Activated CD4-positive, alpha-beta T cell treated with anti-CD3 and anti-CD28 coated beads, Interleukin-2, amount 50 U/mL, for 4 hours (primary cell): Measurements from ENCODE around the gene MBOAT7.
"Not testable (repeated sequence)": the region's sequence is repeated elsewhere in the genome, so short reads cannot be mapped to it uniquely, and the experiment has no call there.

Source experiments
- DNase-seq, 2 experiments: peaks; one replicate each; pipeline ENCODE4 v3.0.0-alpha.2; 2020

The MBOAT7 gene

DNA sequence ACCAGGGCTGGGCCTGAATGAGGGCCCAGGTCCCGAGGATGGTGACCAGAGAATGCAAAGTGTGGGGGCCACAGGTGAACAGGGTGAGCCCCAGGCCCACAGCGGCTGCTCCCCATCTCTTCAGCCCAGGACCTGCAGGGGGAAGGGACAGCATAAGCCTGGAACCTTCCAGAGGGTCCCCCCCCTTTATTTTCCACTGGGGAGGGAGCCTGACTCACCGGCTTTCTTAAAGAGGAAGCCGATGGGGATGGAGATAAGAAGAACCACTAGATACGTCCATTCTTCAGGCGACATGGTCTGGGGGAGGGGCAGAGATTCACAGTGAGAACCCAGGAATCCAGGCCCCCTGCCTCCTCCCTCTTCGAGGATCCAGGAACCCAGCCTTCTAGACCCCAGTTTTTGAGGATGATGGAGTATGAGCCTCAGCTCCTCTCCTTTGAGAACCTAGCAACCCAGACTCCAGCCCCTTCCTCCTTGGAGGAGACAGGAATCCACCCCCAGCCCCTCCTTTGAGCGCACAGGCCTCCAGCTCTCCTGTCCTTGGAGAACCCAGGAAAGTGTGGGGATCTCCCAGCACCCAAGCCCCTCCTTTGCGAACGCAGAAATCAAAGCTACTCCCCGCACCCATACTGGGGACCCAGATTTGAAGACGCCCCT is 1.0 kb downstream of the MBOAT7 start:
- peak; percentile 62 to 69 for DNase-seq

DNA sequence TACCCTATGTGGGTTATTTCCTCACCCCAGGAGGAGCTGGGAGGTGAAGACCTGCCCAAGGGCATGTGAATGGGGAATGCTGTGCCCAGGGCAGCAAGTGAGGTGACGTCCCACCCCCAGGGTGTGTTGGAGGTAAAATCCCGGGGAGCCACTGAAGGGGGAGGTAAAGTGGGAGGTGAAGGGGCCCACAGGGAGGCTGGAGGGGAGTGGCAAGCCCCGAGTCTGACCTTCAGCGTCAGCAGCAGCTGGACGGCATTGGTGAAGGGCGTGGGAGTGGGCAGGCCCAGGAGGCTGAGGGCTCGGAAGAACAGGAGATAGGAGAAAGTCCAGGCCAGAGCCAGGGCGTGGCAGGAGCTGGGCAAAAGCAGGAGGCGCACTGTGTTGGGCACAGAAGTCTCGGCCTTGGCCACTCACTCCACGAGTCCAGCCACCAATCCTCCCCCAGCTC is 2.4 kb downstream of the MBOAT7 start:
- DNase-seq = no peak

DNA sequence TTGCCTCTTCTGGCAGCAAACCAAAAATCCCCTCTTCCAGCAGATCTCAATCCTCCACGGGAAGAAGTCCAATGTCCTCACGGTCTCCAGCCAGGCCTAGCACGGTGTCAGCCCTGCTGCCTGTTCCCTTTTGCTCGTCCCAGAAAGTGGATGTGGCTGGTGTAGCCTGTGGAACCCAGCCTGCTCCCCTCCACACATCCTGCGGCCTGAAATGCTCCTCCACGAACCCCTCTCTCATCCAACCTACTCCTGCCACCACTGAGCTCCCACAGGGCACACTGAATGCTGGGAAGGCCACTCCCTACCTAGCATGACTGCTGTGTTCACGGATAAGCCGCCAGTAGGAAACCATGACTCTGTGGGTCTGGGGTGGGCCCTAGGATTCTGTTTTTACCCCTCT is 3.0 kb downstream of the MBOAT7 start:
- DNase-seq = no peak

DNA sequence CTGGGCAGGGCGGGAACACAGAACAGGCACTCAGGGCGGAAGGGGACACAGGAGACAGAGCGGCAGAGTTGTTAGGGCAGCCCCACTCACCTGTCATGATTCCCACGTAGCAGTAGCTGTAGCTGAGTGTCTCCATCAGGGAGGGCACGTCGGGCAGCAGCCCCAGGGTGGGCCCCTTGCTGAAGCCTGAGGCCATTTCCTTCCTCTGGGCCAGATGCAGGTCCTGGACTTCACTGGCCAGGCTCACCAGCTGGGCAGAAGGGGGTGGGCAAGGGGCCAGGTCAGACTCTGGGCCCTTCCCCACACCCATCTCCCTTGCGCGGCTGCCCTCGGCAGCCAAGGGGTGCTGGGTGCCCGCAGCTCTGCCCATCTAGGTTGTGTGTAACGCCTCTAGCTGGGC is 5.9 kb downstream of the MBOAT7 start:
- DNase-seq = no peak

DNA sequence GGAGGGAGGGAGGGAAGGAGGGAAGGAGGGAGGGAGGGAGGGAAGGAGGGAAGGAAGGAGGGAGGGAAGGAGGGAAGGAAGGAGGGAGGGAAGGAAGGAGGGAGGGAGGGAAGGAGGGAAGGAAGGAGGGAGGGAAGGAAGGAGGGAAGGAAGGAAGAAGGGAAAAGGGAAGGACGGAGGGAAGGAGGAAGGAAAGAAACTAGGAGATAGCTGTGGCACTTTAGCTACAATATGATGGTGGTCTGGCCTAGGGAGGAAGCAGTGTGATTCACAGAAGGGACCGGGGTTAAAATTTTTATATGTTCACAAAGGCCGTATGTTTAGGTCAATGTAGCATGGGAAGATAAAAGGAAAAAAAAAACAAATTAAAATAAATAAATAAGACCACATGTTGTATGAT is 7.5 kb downstream of the MBOAT7 start:
- DNase-seq = not testable (repeated sequence)

DNA sequence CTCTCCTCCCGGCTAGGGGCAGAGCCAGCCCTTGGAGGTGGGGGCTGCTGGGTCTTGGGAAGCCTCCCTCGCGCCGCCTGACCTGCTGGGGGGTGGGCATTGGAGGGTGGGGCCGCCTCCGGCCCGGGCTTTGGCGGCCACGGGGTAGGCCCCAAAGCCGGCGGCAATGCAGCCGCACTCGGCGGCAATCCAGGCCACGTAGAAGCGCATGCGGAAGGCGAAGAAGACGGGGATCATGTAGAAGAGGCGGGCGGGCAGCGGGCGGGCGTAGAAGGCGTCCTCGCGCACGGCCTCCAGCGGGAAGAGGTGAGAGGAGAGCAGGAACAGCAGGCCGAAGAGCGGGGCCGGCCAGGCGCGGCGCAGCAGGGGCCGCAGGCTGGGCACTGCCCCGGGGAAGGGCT is 8.7 kb downstream of the MBOAT7 start:
- DNase-seq = no peak

DNA sequence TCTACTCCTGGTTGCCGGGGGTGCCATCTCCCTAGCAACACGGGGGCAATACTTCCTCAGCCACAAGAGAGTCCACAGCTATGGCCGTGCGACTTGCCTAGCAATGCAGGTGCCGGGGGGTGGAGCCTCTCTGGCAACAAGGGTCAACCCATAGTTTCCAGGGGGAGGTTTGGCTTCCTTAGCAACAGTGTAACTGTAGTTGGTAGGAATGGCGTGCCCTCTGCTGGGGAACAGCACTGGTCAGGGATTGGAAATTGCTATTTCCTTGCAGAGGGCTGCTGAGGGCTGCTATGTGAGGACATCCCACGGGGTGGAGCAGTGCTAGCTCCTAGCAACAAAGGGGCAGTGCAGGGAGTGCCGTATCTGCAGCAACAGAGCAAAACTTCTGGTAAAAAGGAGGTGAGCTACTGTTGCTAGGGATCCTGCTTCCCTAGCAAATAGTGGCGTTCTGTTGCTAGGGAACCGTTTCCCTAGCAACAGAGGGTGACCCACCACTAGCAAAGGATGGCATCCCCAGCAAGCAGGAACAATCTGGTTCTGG is 9.4 kb downstream of the MBOAT7 start:
- DNase-seq = no peak

DNA sequence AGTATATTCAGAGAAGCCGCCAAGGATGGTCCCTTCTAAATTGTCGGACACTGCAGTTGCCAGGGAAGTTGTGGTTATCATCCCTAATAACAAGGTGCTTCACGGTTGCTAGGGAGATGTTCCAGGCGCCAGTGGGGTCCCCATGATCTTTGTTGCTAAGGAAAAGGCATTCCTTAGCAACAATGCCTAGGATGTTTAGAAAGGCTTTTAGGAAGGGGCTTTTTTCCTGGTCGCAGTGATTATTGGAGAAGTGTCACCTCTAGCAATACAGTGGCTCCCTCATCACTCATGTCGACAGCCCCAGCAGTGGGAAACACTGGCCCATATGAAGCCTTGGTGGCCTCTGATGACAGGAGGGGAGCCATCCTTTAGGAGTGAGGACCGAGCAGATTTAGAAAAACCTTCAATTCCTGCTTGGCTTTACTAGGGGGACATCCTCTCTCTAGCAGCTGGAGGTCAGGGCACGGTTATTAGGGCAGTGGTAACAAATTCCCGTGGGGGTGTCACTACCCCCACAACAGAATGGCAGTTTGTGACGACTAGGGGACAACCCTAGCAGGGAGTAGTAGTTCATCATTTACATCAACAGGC is 10.0 kb downstream of the MBOAT7 start:
- DNase-seq = no peak

DNA sequence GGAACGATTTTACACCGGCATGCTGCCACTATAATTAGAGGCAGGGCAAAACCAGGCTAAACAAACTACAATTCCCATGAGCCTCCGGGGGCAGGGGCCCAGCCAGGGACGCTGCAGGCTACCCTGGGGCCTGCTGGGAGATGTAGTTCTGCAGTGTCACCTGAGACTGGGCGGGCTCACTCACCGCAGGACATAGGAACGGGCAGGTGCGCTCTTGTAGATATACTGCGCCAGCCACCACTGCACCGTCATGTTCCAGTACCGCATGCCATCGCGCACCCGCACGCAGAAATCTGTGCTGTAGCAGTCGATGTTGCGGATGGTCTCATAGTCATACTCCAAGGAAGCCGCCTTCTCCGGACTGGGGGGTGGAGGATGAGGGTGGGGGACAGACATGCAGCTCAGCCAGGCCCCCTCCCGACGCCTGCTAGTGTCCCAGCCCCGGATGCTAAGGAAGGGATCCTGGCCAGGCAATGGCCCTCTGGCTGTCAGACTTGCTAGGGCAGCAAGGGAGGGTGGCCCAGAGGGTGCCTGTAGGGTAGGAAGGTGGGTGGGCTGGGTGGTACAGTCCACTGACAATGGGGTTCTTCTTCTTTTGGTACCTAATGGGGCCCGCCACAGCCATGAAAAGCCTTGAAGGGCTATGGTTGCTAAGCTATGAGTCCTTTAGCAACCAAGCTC is 10.7 kb downstream of the MBOAT7 start:
- peak in 1 of 2 experiments; percentile 19 for DNase-seq

DNA sequence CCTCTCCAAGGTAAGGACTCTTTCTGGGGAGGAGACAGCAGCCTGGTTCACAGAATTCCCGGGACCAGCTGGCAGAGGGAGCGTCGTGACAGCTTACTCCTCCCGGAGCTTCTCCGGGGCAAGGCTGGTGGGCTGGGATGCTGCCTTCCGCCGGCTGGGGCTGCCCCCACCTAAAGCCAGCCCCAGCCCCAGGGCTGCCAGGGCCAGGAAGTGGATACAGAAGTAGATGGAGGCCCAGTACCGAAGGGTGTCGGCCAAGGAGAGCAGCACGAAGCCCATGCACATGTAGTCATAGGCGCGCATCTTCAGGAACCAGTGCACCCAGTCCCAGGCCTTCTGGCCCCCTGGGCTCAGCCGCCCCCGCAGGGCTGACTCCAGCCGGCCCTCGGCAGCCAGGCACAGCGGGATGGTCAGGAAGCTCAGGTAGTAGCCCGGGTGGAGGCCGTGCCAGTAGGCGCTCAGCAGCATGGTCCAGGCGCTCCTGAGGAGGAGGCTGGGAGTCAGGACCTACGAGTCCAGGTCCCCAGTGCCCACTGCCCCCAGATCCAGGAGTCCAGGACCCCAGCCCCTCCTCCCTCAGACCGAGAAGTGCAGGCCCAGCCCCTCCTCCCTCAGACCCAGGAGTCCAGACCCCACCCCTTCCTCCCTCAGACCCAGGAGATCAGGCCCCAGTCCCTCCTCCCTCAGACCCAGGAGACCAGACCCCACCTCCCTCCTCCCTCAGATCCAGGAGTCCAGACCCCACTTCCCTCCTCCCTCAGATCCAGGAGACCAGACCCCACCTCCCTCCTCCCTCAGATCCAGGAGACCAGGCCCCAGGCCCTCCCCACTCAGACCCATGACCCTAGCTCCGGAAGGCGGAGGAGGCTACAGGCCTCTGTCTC is 15.2 kb downstream of the MBOAT7 start:
- DNase-seq = no peak

DNA sequence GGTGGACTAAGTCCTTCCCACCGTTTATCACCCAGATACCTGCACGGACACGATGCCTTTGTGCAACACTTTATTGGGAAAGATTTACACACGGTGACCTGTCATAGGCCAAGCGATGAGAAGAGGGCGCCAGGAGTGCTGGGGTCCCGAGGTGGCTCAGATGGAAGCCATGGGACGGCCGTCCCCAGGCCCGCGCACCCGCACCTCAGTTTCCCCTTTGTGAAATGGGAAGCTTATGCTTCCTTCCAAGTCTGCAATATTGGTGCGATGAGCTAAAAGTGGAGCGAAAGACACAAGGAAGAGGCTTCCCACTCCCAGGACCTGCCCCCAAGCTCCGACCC is 16.1 kb downstream of the MBOAT7 start:
- no peak for DNase-seq

DNA sequence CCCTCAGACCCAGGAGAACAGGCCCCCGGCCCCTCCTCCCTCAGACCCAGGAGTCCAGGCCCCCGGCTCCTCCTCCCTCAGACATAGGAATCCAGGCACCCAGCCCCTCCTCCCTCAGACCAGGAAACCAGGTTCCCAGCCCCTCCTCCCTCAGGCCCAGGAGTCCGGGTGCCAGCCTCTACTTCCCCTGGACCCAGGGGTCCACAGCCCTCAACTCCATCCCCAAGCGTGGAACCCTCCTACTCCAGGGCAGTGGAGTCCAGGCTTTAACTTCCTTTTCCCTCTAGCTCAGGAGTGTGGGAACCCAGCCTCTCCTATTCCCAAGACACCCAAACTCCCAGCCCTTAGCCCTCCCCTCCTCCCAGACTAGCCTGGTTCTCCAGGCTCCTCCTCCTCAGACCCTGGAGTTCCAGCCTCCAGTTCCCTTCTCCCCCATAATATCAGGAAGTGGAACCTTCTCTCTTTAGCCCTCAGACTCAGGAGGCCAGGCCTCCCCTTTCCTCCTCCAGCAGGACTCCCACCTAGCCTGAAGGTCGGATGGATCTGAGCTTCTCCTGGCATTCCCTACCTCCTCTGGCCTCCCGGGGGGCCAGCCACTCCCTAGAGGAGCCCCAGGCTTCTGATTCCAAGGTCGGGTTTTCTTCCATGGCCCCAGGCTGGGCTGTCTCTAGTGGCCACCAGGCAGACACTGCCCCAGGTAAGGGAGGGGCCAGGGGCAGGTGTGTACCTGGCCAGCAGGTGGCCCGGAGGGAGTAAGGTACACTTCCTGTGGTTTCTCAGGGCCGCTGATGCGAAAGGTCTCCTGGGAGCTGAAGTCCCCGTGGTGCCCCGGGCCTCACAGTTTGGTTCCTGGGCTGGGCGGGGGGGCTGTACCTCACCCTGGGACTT is 16.7 kb downstream of the MBOAT7 start, which contains the start of gene TMC4:
Gene TMC4 (minus strand): TSS at position 690 of the 888 bp plus-strand sequence. CDS start 43 bp downstream, at position 647.
- DNase-seq = no peak

DNA sequence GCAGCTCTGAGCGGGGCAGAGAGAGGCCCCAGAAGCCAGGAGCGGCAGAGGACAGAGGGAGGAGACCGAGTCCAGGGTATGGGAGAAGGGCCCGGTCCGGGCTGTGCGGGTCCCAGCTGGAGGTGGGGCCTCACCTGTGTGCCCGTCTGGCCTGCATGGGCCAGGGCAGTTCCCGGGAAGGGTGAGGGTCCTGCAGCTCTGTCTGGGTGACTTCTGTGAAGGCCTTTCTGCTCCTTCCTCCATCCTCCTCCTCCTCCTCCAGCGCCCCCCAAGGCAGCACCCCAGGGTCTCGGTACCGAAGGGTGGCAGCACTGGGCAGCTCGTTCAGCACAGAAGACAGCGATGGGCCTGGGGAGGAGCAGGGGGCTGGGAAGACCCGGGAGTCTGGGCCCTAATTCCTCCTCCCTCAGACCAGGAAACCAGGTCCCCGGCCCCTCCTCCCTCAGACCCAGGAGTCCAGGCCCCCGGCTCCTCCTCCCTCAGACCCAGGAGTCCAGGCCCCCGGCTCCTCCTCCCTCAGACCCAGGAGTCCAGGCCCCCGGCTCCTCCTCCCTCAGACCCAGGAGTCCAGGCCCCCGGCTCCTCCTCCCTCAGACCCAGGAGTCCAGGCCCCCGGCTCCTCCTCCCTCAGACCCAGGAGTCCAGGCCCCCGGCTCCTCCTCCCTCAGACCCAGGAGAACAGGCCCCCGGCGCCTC is 17.5 kb downstream of the MBOAT7 start:
- not testable (repeated sequence) for DNase-seq

DNA sequence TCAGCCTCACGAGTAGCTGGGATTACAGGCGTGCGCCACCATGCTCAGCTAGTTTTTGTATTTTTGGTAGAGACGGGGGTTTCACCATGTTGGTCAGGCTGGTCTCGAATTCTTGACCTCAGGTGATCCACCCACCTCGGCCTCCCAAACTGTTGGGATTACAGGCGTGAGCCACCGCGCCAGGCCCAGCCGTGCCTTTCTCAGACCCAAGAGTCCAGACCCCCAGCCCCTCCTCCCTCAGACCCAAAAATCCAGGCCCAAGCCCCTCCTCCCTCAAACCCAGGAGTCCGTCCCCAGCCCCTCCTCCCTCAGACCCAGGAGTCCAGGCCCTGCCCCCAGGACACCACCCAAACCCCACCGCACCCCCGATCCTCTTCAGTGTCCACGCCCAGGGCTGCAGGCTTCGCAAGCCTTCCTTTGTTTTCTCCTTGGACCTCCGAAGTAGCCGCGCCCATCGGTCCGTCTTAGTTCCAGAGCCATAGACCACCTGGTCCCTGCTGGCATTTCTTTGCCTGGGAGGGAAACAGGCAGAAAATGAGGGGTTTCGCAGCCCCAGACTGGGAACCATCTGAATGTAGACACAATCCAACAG is 20.1 kb downstream of the MBOAT7 start:
- no peak for DNase-seq

DNA sequence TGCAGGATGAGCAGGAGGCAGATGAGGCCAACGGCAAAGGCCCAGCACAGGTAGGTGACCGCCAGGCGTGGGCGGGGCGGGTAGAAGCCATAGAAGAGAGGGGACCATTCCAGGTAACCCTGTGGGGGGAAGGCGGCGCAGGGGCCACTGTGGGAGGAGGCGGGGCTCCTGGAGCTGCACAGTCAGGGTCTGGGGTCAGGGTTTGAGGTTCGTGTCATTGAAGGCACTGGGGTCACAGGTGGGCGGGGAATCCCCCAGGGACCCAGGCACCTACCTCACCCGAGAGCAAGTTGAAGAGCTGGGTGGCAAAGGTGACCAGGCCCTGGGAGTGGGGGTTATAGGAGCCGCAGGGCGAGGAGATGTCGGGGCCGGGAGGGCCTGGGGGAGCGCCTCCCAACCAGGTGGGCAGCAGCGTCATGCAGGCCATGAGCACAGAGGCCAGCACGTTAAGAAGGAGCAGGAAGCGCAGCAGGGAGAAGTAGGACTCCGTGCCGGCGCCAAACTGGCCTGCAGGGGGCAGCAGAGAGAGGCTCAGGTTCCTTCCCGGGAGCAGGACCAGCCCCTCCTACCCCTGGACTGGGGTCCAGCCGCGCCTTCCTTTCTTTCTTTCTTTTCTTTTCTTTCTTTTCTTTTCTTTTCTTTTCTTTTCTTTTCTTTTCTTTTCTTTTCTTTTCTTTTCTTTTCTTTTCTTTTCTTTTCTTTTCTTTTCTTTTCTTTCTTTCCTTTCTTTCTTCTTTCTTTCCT is 21.0 kb downstream of the MBOAT7 start:
- peak; percentile 88 to 92 for DNase-seq

DNA sequence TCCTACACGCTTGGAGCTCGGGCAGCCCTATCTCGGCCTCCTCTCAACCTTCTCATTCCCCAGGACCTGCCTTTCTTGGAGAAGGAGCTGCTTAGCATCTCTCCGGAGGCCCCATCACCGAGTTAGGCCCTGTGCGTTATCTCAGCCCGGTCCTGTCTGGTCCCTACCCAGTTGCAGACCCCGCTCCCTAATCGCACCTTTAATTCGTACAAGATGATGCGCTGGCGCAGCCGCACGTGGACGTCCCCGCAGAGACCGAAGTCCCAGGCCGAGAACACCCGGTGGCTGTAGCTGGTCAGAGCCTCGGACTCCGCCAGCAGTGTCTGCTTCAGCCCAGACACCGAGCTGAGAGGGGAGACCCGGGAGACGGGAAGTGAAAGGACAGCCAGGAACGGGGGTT is 24.2 kb downstream of the MBOAT7 start:
- DNase-seq = no peak

DNA sequence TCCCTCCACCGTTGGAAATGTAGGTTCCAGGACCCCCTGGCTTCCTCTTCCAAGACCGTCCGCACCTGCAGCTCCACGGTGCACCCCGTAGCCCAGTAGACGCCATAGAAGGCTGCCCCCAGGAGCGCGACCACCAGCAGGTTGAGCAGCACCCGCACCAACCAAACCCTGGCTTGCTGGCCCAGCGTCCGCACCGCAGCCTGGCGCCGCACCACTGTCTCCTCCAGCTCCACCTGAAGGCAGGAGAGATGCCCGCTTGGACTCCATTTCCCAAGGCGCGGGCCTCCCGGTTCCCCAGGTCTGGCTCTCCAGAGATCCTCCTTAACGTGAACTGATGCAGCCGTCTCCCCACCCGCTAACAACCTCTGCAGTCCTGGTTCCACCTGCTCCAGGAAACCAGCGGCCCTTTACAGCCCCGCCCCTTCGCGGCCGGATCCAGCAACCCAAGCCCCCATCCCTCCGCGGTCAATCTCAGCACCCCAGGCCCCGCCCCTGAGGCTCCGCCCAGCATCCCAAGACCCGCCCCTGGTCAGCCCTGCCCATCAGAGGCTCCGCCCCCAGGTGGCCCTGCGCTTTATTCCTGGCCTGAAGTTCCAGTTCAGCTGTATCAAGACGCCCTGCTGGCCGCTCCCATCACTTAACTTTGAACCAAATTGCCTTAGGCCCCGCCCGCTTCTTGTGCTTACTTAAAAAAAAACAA is 24.9 kb downstream of the MBOAT7 start:
- DNase-seq = peak in 1 of 2 experiments; percentile 35

DNA sequence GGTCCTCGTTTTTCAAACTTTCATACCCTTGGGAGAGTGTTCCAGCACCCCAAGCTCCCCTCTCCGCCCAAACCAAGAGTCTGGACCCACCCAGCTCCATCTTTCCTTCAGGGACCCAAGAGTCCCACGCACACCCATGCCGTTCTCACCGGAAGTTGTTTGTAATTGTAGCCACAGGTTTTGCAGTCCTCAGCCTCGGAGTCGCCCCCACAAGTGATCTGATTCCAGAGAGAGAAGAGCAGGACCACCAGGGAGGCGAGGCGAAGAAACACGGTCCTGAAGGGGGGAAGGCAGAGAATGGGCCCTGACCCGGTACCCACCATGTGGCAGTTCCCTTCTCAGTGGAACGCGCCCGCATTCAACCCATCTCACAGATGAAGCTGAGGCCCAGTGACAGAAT is 26.5 kb downstream of the MBOAT7 start:
- no peak for DNase-seq

DNA sequence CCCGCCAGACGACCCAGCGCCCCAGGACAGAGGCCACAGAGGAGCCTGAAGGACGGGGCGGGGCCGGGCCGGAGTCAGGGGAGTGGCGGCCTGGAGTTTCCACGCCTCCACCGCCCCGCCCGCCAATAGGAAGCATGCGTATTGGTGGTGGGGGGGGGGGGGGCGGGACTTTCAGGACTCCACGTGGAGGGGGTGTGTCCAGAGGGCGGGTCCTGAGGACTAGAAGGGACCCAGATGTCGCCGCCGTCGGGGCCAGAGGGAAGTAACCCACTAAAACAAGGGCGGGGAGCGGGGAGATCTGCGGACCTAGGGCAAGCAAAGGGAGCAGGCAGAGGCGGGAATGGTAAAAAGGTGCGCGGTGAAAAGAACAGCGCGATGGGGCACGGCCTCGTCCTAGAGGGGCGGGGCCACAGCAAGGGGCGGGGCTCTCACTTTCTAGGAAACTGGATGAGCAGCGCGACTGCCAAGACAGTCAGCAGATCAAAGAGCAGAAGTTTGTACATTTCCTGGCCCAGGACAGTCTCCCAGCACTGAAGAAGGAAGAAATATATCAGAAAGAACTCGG is 27.1 kb downstream of the MBOAT7 start:
- peak; percentile 79 to 81 for DNase-seq
